Right ventricle myocardium inferior (tissue), 1 donor: ENCODE data around the gene ACADSB. TPM values are rescaled to one million over a fixed set of nuclear protein-coding genes. Genes with fewer than 3 reads are reported as not detected.

Experiments used
- ATAC-seq: fragments of 200-7000 bp; cut with Tn5 transposase; one replicate; pipeline ENCODE4 v1.9.1; 2020; ENCODE audit warnings: mild to moderate bottlenecking, moderate library complexity
- DNase-seq: peaks from one replicate; pipeline ENCODE4 v3.0.0; 2021; ENCODE audit errors: missing footprints
- intact Hi-C: fragments of 100-400 bp; cut with DNase I; formaldehyde crosslinking; loops from one replicate; pipeline ENCODE4 v1.11.0; 2022
- total RNA-seq: library from RNA; stranded (reverse); fragmentation: NEBNext Ultra II Directional; extraction: Animal tissue kit (Norgen Biotek cat#: 25700); gene quantifications from one replicate; pipeline ENCODE4 v1.2.1, GENCODE V29; 2021
- donor health status: DM: no; HTN: yes; CAD: no; lungs with severe emphysema.

The ACADSB gene
- total RNA-seq, 1 donor from 2014 or later, result 72.9 TPM

DNA sequence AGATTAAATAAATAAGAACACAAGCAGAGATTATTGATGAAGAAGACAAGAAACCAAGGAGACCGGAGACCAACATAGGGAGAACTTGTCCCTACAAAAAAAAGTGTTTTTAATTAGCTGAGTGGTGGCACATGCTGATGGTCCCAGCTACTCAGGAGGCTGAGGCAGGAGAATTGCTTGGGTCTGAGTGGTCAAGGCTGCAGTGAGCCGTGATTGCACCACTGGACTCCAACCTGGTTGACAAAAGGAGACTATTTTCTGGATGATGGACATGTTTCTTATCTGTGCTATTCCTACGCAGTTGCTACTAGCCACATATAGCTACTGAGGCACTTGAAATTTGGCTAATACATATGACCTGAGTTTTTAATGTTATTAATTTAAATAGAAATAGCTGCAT is 9.9 kb upstream of the ACADSB start:
- DNase-seq, result no peak
- intact Hi-C loops, result no loop called here
- ATAC-seq, result no peak

DNA sequence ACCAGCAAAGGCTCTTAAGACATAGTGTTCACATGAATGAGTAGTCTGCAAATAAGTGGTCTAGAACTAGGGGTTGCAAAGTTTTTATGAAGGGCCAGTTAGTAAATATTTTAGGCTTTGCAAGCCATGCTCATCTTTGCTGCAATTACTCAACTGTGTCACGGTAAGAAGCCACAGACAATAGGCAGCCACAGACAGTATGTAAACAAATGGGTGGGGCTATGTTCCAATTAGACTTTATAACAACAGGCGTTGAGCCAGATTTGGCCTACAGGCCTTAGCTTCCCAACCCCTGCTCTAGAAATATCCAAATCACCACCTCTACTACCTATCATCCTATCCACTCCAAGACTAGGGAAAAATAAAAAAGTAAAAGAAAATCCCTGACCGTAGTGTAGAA is 9.5 kb upstream of the ACADSB start:
- DNase-seq (no peak), ATAC-seq (no peak)
- intact Hi-C loops, result no loop called here

DNA sequence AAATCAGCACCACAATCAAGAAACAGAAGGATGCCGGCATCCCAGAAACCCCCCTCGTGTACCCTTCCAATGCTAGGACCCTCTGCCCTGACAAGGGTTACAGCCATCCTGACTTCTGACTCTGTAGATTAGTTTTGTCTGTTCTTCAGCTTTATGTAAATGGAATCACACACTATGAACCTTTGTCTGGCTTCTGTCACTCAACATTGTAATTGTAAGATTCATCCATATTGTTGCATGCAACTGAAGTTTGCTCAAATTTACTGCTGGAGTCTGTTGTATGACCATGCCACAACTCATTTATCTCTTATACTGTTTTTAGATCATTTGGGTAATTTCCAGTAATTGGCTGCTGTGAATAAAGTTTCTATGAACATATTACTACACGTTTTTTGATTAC is 8.7 kb upstream of the ACADSB start:
- intact Hi-C loops, result no loop called here
- ATAC-seq, result no peak
- no peak for DNase-seq

- DNase-seq (no peak), ATAC-seq (no peak)
- intact Hi-C loops, result no loop called here
Measured at GRCh38 chr10:123001370-123001769, 7.4 kb upstream of the ACADSB start.

DNA sequence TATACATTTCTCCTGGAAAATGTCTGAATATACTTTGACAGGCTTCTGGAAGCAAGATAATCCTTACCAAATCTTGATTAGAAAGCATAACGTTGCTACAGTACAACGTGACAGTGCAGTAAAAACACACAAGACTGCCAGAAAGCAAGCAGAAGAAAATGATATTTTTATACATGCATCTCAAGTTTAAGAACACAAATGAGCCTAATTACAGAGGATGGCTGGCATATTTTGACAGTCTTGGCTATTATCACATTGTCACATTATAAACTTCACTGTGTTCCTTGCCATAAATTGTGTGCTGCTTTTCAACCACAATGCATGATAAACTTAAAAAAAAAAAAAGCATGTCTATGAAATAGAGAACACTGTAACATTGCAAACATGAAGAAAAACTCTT is 4.5 kb upstream of the ACADSB start:
- ATAC-seq (no peak), DNase-seq (no peak)
- intact Hi-C loops, result no loop called here

- intact Hi-C loops, result loop anchor here (1.0 to 5.0 kb wide), 2 partner anchors 27 to 55 kb away; partner anchors contain the start of genes C10orf88 and PSTK
- ATAC-seq, result no peak
- no peak for DNase-seq
Measured at GRCh38 chr10:123007558-123008354, 1.1 kb upstream of the ACADSB start.

GRCh38 chr10:123009105-123009820 is 457 bp downstream of the ACADSB start:
- peak; percentile 78 for DNase-seq
- peak; percentile 34 for ATAC-seq
- intact Hi-C loops, result loop anchor here (5.0 kb wide), 1 partner anchor 57 kb away; the partner anchor contains the start of gene C10orf88

- ATAC-seq (no peak), DNase-seq (no peak)
- intact Hi-C loops, result no loop called here
Measured at GRCh38 chr10:123011987-123012386, 3.2 kb downstream of the ACADSB start.

GRCh38 chr10:123013456-123014419 is 4.9 kb downstream of the ACADSB start:
- intact Hi-C loops, result no loop called here
- ATAC-seq (no peak), DNase-seq (no peak)

- DNase-seq (no peak), ATAC-seq (no peak)
- intact Hi-C loops, result no loop called here
Measured at GRCh38 chr10:123014772-123015171, 6.0 kb downstream of the ACADSB start.

- no peak for DNase-seq
- no peak for ATAC-seq
- intact Hi-C loops, result no loop called here
Measured at GRCh38 chr10:123016228-123016627, 7.4 kb downstream of the ACADSB start.

DNA sequence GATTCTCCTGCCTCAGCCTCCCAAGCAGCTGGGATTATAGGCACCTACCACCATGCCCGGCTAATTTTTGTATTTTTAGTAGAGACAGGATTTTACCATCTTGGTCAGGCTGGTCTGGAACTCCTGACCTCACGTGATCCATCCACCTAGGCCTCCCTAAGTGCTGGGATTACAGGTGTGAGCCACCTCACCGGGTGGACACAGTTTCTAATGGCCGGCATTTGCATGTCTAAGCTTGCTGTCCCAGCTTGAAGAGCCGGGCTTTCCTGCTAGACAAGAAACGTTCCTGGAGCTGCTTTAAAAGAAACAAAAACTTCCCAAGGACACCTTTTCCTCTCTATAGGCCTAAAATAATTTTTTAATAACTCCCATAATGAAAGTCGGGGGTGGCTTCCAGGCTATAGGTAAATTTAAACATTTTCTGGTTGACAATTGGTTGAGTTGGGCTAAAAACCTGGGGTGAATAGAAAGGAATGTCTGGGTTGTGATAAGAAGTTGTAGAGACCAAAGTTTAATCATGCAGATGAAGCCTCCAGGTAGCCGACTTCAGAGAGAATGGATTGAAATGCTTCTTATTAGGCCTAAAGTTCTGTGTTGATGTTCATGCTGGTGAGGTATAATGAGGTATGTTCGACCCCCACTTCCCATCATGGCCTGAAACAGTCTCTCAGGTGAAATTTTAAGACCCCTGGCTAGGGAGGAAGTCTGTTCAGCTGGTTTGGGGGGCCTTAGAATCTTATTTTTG is 8.8 kb downstream of the ACADSB start:
- DNase-seq (no peak), ATAC-seq (no peak)
- intact Hi-C loops, result no loop called here

GRCh38 chr10:123018531-123018930 is 9.7 kb downstream of the ACADSB start:
- intact Hi-C loops, result no loop called here
- ATAC-seq (no peak), DNase-seq (no peak)

GRCh38 chr10:123019264-123019663 is 10.5 kb downstream of the ACADSB start:
- intact Hi-C loops, result no loop called here
- no peak for DNase-seq

GRCh38 chr10:123019941-123020703 is 11.3 kb downstream of the ACADSB start:
- DNase-seq, result no peak
- no peak for ATAC-seq
- intact Hi-C loops, result no loop called here

More at GRCh38 chr10:123019264-123019663, 10.5 kb downstream of the ACADSB start:
- ATAC-seq, result no peak

- intact Hi-C loops, result no loop called here
- ATAC-seq, result no peak
Measured at GRCh38 chr10:123021517-123021916, 12.7 kb downstream of the ACADSB start.

GRCh38 chr10:123024540-123024939 is 15.7 kb downstream of the ACADSB start:
- ATAC-seq (no peak), DNase-seq (no peak)
- intact Hi-C loops, result no loop called here

More at GRCh38 chr10:123021517-123021916, 12.7 kb downstream of the ACADSB start:
- DNase-seq, result no peak

DNA sequence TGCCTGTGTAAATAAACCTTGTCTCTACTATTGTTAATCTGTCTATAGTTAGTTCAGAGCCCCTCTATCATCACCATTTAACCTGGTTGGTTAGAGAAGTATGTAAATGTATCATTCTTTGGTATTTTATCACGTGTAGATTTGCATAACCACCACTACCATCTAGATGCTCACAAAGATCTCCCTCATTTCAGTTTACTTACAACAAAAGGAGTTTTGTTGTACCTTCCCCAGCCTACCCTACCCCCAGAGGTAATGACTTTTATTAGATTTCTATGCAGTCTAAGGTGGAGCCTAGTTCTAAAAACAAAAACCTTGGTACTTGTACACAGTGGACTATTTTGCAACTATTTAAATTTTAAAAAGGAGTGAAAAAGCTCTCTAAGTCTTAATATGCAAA is 17.5 kb downstream of the ACADSB start:
- DNase-seq, result no peak
- intact Hi-C loops, result no loop called here

More for the DNA sequence above, 17.5 kb downstream of the ACADSB start:
- ATAC-seq, result no peak
